Spleen (tissue), 7 donors: ENCODE data around the gene WDR35.

Source experiments
- CTCF ChIP-seq, 11 experiments: fragments of 200-600 bp in 7 of 11; fragments of 450-650 bp in 4 of 11; sonication (generic) in 4 of 11; IDR thresholded peaks in 8 of 11; conservative IDR thresholded peaks in 3 of 11; 1 replicate in 7 of 11; 2 replicates in 4 of 11; pipeline versions ENCODE4 v1.4.0 to v1.8.0; 2016 to 2021; ENCODE audit warnings: antibody characterized with exemption in 11 of 11, inconsistent platforms in 4 of 11, mild to moderate bottlenecking in 1 of 11
- POLR2AphosphoS5 ChIP-seq, 3 donors: sonication (generic); formaldehyde crosslinking; IDR thresholded peaks; one replicate each; pipeline ENCODE4 v1.5.1; 2017; ENCODE audit warnings: antibody characterized with exemption in 3 of 3
- donor health status: DM: no; HTN: no; CAD: no; lungs with moderate emphysema.
- donor health status: DM: no; HTN: no; CAD: no.
- donor health status: DM: no; HTN: no; CAD: no.

GRCh38 chr2:19875280-19875679, 114.6 kb downstream of the WDR35 start:
- TF ChIP-seq CTCF (IDR thresholded peaks at IDR 0.05 in 8 of 11, conservative IDR thresholded peaks at IDR 0.05 in 3 of 11) (no peak), POLR2AphosphoS5 (IDR thresholded peaks at IDR 0.05) (no peak)
